Raji (cell line): Measurements from ENCODE around the gene HOXB4.

ENCODE experiments used
- POLR2A ChIP-seq: IDR thresholded peaks from 2 replicates; pipeline ENCODE4 v1.6.1; 2011; ENCODE audit warnings: low read depth, low read length, control low read depth; ENCODE audit not compliant: insufficient read depth

HOXB4 gene

GRCh38 chr17:48565925-48566710 is 12.0 kb downstream of the HOXB4 start:
- no peak for TF ChIP-seq POLR2A

- no peak for TF ChIP-seq POLR2A
Measured at GRCh38 chr17:48565022-48565554, 13.1 kb downstream of the HOXB4 start.

GRCh38 chr17:48564188-48565021 is 13.7 kb downstream of the HOXB4 start:
- TF ChIP-seq POLR2A: no peak

- TF ChIP-seq POLR2A: no peak
Measured at GRCh38 chr17:48563867-48564187, 14.3 kb downstream of the HOXB4 start.

- no peak for TF ChIP-seq POLR2A
Measured at GRCh38 chr17:48563385-48563838, 14.7 kb downstream of the HOXB4 start.

- TF ChIP-seq POLR2A: no peak
Measured at GRCh38 chr17:48562934-48563333, 15.2 kb downstream of the HOXB4 start.

- TF ChIP-seq POLR2A: no peak
Measured at GRCh38 chr17:48561884-48562810, 16.0 kb downstream of the HOXB4 start.

- no peak for TF ChIP-seq POLR2A
Measured at GRCh38 chr17:48559840-48560817, 18.0 kb downstream of the HOXB4 start.

- TF ChIP-seq POLR2A: no peak
Measured at GRCh38 chr17:48559122-48559839, 18.9 kb downstream of the HOXB4 start.

- no peak for TF ChIP-seq POLR2A
Measured at GRCh38 chr17:48558831-48559121, 19.4 kb downstream of the HOXB4 start.

- TF ChIP-seq POLR2A: no peak
Measured at GRCh38 chr17:48558057-48558830, 19.9 kb downstream of the HOXB4 start.

GRCh38 chr17:48556576-48557401 is 21.4 kb downstream of the HOXB4 start:
- TF ChIP-seq POLR2A: no peak

- TF ChIP-seq POLR2A: no peak
Measured at GRCh38 chr17:48556229-48556575, 21.9 kb downstream of the HOXB4 start.
